Activated CD8-positive, alpha-beta memory T cell treated with anti-CD3 and anti-CD28 coated beads for 1 hour (primary cell): ENCODE results near the gene DAZAP1.
A peak's percentile ranks its signal among the peaks of the same experiment; 100 is the strongest.

Source experiments
- DNase-seq, 2 donors: peaks; one replicate each; pipeline ENCODE4 v3.0.0-alpha.2; 2020; ENCODE audit warnings: low read depth in 1 of 2; ENCODE audit errors: extremely low read depth in 1 of 2

The DAZAP1 gene

GRCh38 chr19:1455336-1456120 is 48.1 kb downstream of the DAZAP1 start:
- DNase-seq = no peak

GRCh38 chr19:1456121-1456900 is 48.9 kb downstream of the DAZAP1 start:
- no peak for DNase-seq

GRCh38 chr19:1457031-1457739 is 49.8 kb downstream of the DAZAP1 start:
- DNase-seq = no peak

GRCh38 chr19:1457892-1458291 is 50.5 kb downstream of the DAZAP1 start:
- DNase-seq = no peak

- DNase-seq = no peak
Measured at GRCh38 chr19:1459479-1459878, 52.1 kb downstream of the DAZAP1 start.

- DNase-seq = no peak
Measured at GRCh38 chr19:1460033-1460995, 52.9 kb downstream of the DAZAP1 start.

- no peak for DNase-seq
Measured at GRCh38 chr19:1461862-1462261, 54.5 kb downstream of the DAZAP1 start.

GRCh38 chr19:1465191-1466016 is 58.0 kb downstream of the DAZAP1 start:
- no peak for DNase-seq

- DNase-seq = no peak
Measured at GRCh38 chr19:1466018-1466460, 58.7 kb downstream of the DAZAP1 start.

GRCh38 chr19:1466461-1467214 is 59.3 kb downstream of the DAZAP1 start:
- no peak for DNase-seq

- no peak for DNase-seq
Measured at GRCh38 chr19:1467215-1467489, 59.8 kb downstream of the DAZAP1 start.

GRCh38 chr19:1467490-1468273 is 60.3 kb downstream of the DAZAP1 start:
- no peak for DNase-seq

GRCh38 chr19:1468274-1468820 is 61.0 kb downstream of the DAZAP1 start:
- DNase-seq = no peak

GRCh38 chr19:1468821-1469254 is 61.5 kb downstream of the DAZAP1 start:
- DNase-seq = no peak

- DNase-seq = no peak
Measured at GRCh38 chr19:1469255-1470054, 62.1 kb downstream of the DAZAP1 start.

GRCh38 chr19:1470055-1470304 is 62.6 kb downstream of the DAZAP1 start:
- no peak for DNase-seq

GRCh38 chr19:1470305-1471009 is 63.1 kb downstream of the DAZAP1 start:
- peak in 1 of 2 donors; percentile 52 for DNase-seq
